Adrenal gland (tissue), 12 donors: Measurements from ENCODE around the gene PCDHAC2. TPM values are rescaled to one million over a fixed set of nuclear protein-coding genes. Genes with fewer than 3 reads are reported as not detected.

Experiments used
- DNase-seq, 7 donors: peaks; one replicate each; pipeline ENCODE4 v3.0.0-alpha.2; 2019 to 2020
- H3K27ac ChIP-seq, 5 donors: fragments of 200-600 bp; sonication (generic) in 4 of 5; 1 replicate in 3 of 5; 2 replicates in 2 of 5; pipeline versions ENCODE4 v1.5.1 to v1.8.0; 2016 to 2020; ENCODE audit warnings: mild to moderate bottlenecking in 1 of 5
- H3K27me3 ChIP-seq: fragments of 200-600 bp; 2 replicates; pipeline ENCODE4 v1.8.0; 2021
- H3K36me3 ChIP-seq, 2 donors: fragments of 200-600 bp; replicated peaks in 1 of 2; 1 replicate in 1 of 2; 2 replicates in 1 of 2; pipeline versions ENCODE4 v1.5.1 to v1.8.0; 2018 to 2022
- H3K4me1 ChIP-seq, 2 donors: fragments of 200-600 bp; replicated peaks in 1 of 2; 1 replicate in 1 of 2; 2 replicates in 1 of 2; pipeline versions ENCODE4 v1.5.1 to v1.8.0; 2018 to 2021
- H3K4me3 ChIP-seq, 4 donors: fragments of 200-600 bp; sonication (generic) in 3 of 4; one replicate each; pipeline ENCODE4 v1.5.1; 2016 to 2018
- H3K9me3 ChIP-seq, 3 donors: fragments of 200-600 bp; sonication (generic) in 1 of 3; replicated peaks in 1 of 3; 1 replicate in 2 of 3; 2 replicates in 1 of 3; pipeline versions ENCODE4 v1.5.1 to v1.8.0; 2016 to 2021
- CTCF ChIP-seq, 6 experiments: fragments of 450-650 bp in 4 of 6; fragments of 200-600 bp in 2 of 6; sonication (generic) in 1 of 6; IDR thresholded peaks; 1 replicate in 5 of 6; 2 replicates in 1 of 6; pipeline versions ENCODE4 v1.5.1 to v1.8.0; 2016 to 2021; ENCODE audit warnings: antibody characterized with exemption in 6 of 6, mild to moderate bottlenecking in 2 of 6, moderate library complexity in 1 of 6
- POLR2A ChIP-seq, 2 donors: fragments of 450-650 bp; IDR thresholded peaks; one replicate each; pipeline ENCODE4 v1.6.1; 2017; ENCODE audit warnings: antibody characterized with exemption in 2 of 2, mild to moderate bottlenecking in 2 of 2, moderate library complexity in 1 of 2
- WGBS, 4 donors: extraction: QIAGEN DNeasy Blood & Tissue Kit in 2 of 4; methylation state at CpG; one replicate each; pipeline versions ENCODE4 v1.1.5 to v1.1.7; 2013 to 2017; 5-methylcytosine and 5-hydroxymethylcytosine counted together
- intact Hi-C, 2 donors: fragments of 100-400 bp; cut with DNase I; formaldehyde crosslinking; loops; one replicate each; pipeline versions ENCODE4 v1.14.1 to v1.15.0; 2022 to 2023
- polyA plus RNA-seq, 3 donors: library from polyadenylated mRNA; stranded (reverse); fragments of 200-250 nt in 2 of 3; fragments of 350-450 nt in 1 of 3; fragmentation: Illumina TruSeq in 1 of 3; extraction: RNeasy Lipid Tissue Mini Kit (QIAGEN cat#74804) in 1 of 3; gene quantifications; one replicate each; pipeline ENCODE4 v1.2.3, GENCODE V29; 2013 to 2014
- total RNA-seq, 9 donors: library from RNA; depleted of rRNA in 4 of 9; stranded (reverse); fragments of >200 nt in 4 of 9; fragments of 120-200 nt in 1 of 9; fragmentation: NEBNext Ultra II Directional in 1 of 9; extraction: Animal tissue kit (Norgen Biotek cat#: 25700) in 1 of 9; gene quantifications; one replicate each; pipeline versions ENCODE4 v1.1.0 to v1.2.4, GENCODE V29; 2013 to 2023
- donor health status: healthy with polysubstance abuse.
- donor health status: Bipolar disorder and iron deficiency.
- donor health status: DM: yes; HTN: yes; CAD: no.
- donor health status: DM: no; HTN: no; CAD: no.
- donor health status: DM: no; HTN: no; CAD: no.
- donor health status: DM: yes; HTN: yes; CAD: no.

PCDHAC2 gene
- total and polyA plus RNA-seq, 12 donors = 0.07 to 6.5 (median 1.1) TPM

- no peak for TF ChIP-seq POLR2A (IDR thresholded peaks at IDR 0.05)
- no peak for TF ChIP-seq CTCF (IDR thresholded peaks at IDR 0.05)
- Histone ChIP-seq H3K9me3 (no peaks in the 10 kb centered on the region), H3K36me3 (no peaks in the 10 kb centered on the region), H3K27ac (no peak overlapping the region), H3K4me3 (no peak overlapping the region), H3K27me3 (no peaks in the 10 kb centered on the region), H3K4me1 (no peaks in the 10 kb centered on the region)
- DNase-seq = no peak
- intact Hi-C loops = no loop called here
- 71 to 92% (median 79%) methylated on average over 1 of the region's 1 CpG for WGBS, 4 donors
Measured at GRCh38 chr5:140996060-140996459, 29.8 kb downstream of the PCDHAC2 start.

DNA sequence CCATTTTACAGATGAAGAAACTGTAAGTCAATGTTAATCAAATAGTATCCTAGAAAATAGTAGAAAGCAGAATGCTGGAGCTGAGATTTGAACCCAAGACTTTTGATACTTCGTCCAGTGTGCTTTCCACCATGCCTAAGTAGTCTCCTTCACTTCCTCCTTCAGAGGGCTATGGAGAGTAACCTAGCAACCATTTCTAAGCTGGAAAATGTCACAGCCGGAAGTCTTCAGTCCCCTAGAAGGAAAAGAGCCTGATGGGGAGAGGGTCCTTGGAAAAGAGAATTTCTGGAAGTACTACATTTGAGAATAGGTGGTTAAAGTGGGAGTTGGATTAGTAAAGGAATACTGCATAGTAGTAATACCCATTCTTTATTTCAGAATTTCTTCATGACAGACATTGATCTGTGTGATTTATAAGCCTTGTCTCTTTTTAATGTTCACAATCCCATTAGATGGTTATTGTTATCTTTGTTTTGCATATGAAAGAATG, 32.7 kb downstream of the PCDHAC2 start:
- intact Hi-C loops = no loop called here

GRCh38 chr5:141001446-141001843, 35.2 kb downstream of the PCDHAC2 start:
- intact Hi-C loops = no loop called here
- Histone ChIP-seq H3K27ac (peak overlapping the region in 1 of 5 donors; percentile 51), H3K4me3 (peak overlapping the region in 1 of 4 donors; percentile 2), H3K36me3 (no peaks in the 10 kb centered on the region), H3K9me3 (no peaks in the 10 kb centered on the region), H3K27me3 (no peaks in the 10 kb centered on the region), H3K4me1 (no peaks in the 10 kb centered on the region)
- DNase-seq = no peak
- TF ChIP-seq CTCF (IDR thresholded peaks at IDR 0.05) = no peak
- 3 to 5% (median 4%) methylated on average over 9 of the region's 9 CpGs for WGBS, 4 donors

More for the DNA sequence above, 32.7 kb downstream of the PCDHAC2 start:
- Histone ChIP-seq H3K27ac (no peak overlapping the region), H3K9me3 (no peaks in the 10 kb centered on the region), H3K4me1 (no peaks in the 10 kb centered on the region), H3K4me3 (no peak overlapping the region), H3K36me3 (no peaks in the 10 kb centered on the region), H3K27me3 (no peaks in the 10 kb centered on the region)
- no peak for DNase-seq
- TF ChIP-seq POLR2A (IDR thresholded peaks at IDR 0.05) = no peak
- no peak for TF ChIP-seq CTCF (IDR thresholded peaks at IDR 0.05)
- WGBS, 4 donors = 60 to 71% (median 66%) methylated on average over 2 of the region's 2 CpGs

- no peak for TF ChIP-seq CTCF (IDR thresholded peaks at IDR 0.05)
- no peak for TF ChIP-seq POLR2A (IDR thresholded peaks at IDR 0.05)
- no peaks in the 10 kb centered on the region for H3K4me1 ChIP-seq
- peak overlapping the region in 2 of 5 donors; percentile 16 to 51 for H3K27ac ChIP-seq
- peak overlapping the region in 1 of 4 donors; percentile 2 for H3K4me3 ChIP-seq
- intact Hi-C loops = no loop called here
- no peaks in the 10 kb centered on the region for H3K36me3 ChIP-seq
- no peaks in the 10 kb centered on the region for H3K27me3 ChIP-seq
- peak; percentile 11 to 74 (median 14) for DNase-seq
- H3K9me3 ChIP-seq = no peaks in the 10 kb centered on the region
- 2 to 5% (median 3%) methylated on average over 17 to 19 of the region's 19 CpGs for WGBS, 4 donors
Measured at GRCh38 chr5:141001844-141002604, 35.7 kb downstream of the PCDHAC2 start.
